Measurements from ENCODE around the gene PREX1.
A peak's percentile ranks its signal among the peaks of the same experiment; 100 is the strongest.

PREX1 gene

GRCh38 chr20:48622421-48622820, 205.4 kb downstream of the PREX1 start:
- Histone ChIP-seq H3K27ac (replicated peaks) (no peak overlapping the region), H3K4me3 (replicated peaks; ENCODE audit: insufficient read depth, low read length) (no peak overlapping the region), H3K27me3 (ENCODE audit: insufficient read depth, poor library complexity, severe bottlenecking) (no peaks in the 10 kb centered on the region)
- no peak for DNase-seq (ENCODE audit: low read depth in 1 of 2, low spot score in 1 of 2)
- no peak for TF ChIP-seq POLR2AphosphoS5 (IDR thresholded peaks at IDR 0.05; ENCODE audit: low read depth)
- TF ChIP-seq SPI1 (IDR thresholded peaks at IDR 0.05; ENCODE audit: borderline replicate concordance, low read depth): no peak
- no peak for TF ChIP-seq GABPA (IDR thresholded peaks at IDR 0.05; ENCODE audit: low read depth)
- no peak for TF ChIP-seq REST (IDR thresholded peaks at IDR 0.05; ENCODE audit: insufficient replicate concordance, low read depth)

- TF ChIP-seq CTCF (IDR thresholded peaks at IDR 0.05; ENCODE audit: insufficient read depth, low read length) (no peak), SPI1 (IDR thresholded peaks at IDR 0.05; ENCODE audit: borderline replicate concordance, low read depth) (no peak), REST (IDR thresholded peaks at IDR 0.05; ENCODE audit: insufficient replicate concordance, low read depth) (no peak)
- H3K27ac ChIP-seq (replicated peaks): no peak overlapping the region
- H3K27me3 ChIP-seq (ENCODE audit: insufficient read depth, poor library complexity, severe bottlenecking): no peaks in the 10 kb centered on the region
- peak in 1 of 2 experiments; percentile 15 for DNase-seq (ENCODE audit: low read depth in 1 of 2, low spot score in 1 of 2)
- H3K4me3 ChIP-seq (replicated peaks; ENCODE audit: insufficient read depth, low read length): no peak overlapping the region
Observed at GRCh38 chr20:48621376-48622078, 206.3 kb downstream of the PREX1 start.

GRCh38 chr20:48620507-48621375, 207.1 kb downstream of the PREX1 start:
- Histone ChIP-seq H3K27me3 (ENCODE audit: insufficient read depth, poor library complexity, severe bottlenecking) (no peaks in the 10 kb centered on the region), H3K27ac (replicated peaks) (no peak overlapping the region)

More at GRCh38 chr20:48620507-48621375, 207.1 kb downstream of the PREX1 start:
- no peak for TF ChIP-seq POLR2AphosphoS5 (IDR thresholded peaks at IDR 0.05; ENCODE audit: low read depth)
- peak; percentile 84 for TF ChIP-seq CTCF (IDR thresholded peaks at IDR 0.05; ENCODE audit: insufficient read depth, low read length)
- H3K4me3 ChIP-seq (replicated peaks; ENCODE audit: insufficient read depth, low read length): no peak overlapping the region
- DNase-seq (ENCODE audit: low read depth in 1 of 2, low spot score in 1 of 2): peak; percentile 35 to 67

Measured in HL-60 (cell line).